ENCODE measurements around the gene CD276.

The CD276 gene

DNA sequence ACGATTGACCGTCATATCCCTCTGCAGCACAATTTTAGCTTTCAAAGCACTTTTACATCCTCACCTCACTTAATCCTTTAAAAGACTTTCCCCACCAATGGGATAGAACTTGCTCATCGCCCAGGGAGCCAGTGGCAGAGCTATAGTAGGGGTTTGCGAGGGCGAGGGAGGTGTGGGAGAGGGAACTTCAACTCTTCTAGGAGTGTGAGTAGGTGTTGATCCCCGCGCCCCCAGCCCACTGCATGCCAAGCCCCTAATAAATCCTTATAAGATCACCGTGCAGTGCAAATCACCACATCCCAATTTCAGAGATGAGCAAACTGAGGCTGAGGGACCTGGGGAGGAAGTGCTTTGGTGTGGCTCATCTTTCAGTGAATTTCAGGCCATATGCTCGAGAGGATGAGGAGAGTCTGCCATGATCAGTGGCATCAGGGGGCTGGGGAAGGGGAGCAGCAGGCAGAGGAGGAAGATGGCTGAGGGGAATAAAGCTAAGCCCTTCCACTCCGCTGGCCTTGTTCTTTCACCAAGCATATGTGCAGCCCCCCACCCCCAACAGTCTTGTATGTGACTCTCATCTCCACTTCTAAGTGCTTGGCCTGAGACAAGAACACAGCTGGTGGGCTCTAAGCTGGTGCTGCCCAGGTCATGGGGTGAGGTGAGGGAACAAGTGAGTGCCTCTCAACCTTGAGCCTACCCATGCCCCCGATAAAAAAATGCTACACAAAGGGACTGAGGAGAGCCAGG is 63.8 kb downstream of the CD276 start:
- ATAC-seq (no peak), DNase-seq (no peak)

GRCh38 chr15:73748730-73749129 is 64.5 kb downstream of the CD276 start:
- no peak for DNase-seq
- ATAC-seq: no peak

GRCh38 chr15:73749533-73749932 is 65.3 kb downstream of the CD276 start:
- ATAC-seq (no peak), DNase-seq (no peak)

GRCh38 chr15:73749971-73750370 is 65.8 kb downstream of the CD276 start:
- DNase-seq (no peak), ATAC-seq (no peak)

DNA sequence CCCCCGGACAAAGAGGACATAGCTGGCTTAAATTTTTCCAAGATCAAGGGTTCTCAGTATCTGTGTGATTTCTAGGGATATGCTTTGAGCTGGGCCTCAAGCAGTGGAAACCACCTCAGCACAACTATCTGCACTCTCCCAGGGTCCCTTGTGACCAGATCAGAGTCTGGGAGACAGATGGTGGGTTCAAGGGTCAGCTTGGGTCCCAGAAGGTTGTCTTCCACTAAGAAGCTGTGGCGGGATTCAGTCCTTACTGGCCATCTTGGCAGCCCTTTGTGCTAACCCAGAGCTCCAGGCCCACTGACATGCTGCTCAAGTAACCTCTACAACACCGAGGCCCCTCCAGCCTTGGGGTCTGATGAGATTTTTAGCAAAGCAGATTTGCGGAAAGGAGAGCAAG is 66.3 kb downstream of the CD276 start:
- no peak for ATAC-seq
- DNase-seq: no peak

DNA sequence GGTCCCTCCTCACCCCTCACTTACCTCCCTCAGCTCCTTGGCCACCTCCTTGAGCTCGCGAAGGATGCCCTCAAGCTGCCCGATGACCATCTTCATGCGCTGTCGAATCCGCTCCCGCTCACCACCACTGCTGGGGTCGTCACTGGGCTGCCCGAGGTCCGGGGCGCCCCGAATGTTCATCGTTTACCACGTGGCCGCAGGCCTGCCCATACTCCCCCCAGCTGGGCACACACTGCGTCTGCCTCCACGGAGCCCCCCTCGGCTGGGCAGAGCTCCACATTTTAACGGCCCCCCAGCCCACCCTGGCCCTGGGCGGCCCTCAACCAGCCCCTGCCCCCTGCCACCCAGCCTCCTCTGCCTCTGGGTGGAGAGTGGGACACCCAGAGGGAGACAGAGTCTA is 66.8 kb downstream of the CD276 start:
- ATAC-seq: no peak
- no peak for DNase-seq

DNA sequence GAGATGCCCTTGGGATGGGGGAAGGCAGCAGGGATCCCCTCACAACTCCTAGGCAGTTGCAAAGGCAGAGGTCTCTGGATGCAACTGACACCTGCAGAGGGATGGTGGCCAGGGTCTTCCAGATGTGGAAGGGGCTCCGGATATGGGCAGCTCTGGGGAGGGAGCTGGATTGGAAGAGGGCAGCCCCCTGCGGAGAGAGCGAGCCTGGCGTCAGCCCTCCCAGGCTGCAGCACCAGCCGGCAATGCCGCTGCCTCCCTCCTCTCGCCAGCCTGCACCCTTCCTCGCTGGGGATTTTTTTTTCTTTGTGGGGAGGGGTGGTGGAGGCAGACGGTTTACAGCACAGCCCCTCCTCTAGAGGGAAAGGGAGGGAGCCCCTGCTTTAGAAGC is 67.3 kb downstream of the CD276 start:
- ATAC-seq: no peak
- DNase-seq: no peak

GRCh38 chr15:73751899-73752805 is 68.0 kb downstream of the CD276 start:
- ATAC-seq: no peak
- no peak for DNase-seq

DNA sequence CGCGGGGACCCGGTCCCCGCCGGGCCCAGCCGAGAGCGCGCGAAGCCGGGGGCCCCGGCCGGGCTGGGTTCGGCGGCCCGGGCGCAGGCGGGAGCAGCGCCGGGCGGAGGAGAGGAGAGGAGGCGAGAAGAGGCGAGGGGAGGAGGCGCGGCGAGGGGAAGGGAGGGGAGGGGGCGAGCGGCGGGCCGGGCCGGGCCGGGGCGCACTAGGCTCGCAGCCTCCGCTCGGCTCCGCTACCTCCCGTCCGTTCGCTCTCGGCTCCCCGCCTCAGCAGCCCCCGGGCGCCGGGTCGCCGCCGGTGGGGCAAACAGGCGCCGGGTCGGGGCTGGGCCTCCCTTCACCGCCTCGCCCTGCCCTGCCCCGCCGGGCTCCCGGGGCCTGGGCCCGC is 68.6 kb downstream of the CD276 start:
- DNase-seq (no peak), ATAC-seq (peak; percentile 30)

DNA sequence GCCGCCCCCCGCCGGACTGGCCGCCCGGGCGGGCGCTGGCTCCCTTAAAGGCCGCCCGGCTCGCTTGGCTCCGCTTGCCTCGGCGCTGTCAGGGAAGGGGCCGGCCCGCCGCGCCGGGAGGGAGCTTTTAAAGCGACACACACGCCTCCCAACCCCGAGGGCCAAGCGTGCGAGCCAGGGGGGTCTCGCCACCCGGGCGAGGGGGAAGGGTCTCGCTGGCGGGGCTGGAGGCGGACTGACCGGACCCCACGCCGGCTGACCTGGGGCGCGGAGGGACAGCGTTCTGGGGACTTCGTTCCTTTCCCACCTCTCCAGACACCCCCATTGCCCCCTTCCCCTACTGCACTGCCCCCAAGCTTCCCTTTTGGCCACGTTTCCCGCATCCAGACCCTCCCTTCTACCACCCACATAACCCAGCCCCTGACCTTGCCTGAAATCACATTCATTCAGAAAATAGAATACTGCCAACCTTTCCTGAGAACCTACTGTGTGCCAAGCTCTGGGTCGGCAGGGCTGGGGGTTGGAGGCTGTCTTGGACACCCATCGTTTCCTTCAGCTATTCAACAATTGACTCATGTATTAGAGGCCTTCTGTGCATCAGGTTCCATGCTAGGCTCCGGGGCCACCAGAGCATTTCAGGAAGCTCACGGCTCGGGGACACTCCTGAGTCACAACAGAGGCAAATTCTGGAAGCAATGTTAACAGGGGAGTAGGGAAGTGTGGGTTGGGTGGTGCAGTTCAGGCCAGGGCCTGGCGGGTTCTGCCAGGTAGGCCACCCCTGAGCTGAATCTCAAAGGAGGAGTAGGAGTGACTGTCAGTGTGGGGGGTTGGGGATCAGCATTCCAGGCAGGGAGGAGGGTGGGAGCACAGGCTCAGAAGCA is 69.3 kb downstream of the CD276 start, which contains the start of gene INSYN1:
TSS of gene INSYN1 (minus strand) at position 102 of the 881 bp plus-strand sequence. CDS start 2,221 bp downstream, outside the sequence.
- no peak for DNase-seq
- ATAC-seq: no peak

GRCh38 chr15:73754461-73754860 is 70.3 kb downstream of the CD276 start:
- no peak for DNase-seq

DNA sequence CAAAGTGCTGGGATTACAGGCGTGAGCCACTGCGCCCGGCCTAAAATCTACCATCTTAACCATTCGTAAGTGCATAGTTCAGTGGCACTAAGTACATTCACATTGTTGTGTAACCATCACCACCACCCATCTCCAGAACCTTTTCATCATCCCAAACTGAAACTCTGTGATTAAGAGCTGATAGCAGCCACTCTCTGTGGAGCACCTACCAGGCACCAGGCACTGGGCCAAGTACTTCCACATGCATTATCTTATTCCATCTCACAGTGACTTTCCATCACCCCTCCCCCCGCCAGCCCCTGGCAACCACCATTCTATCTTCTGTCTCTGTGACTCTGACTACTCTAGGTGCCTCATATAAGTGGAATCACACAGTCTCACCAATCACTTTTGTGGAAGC is 71.3 kb downstream of the CD276 start:
- DNase-seq (no peak), ATAC-seq (no peak)

More at GRCh38 chr15:73754461-73754860, 70.3 kb downstream of the CD276 start:
- ATAC-seq: no peak

DNA sequence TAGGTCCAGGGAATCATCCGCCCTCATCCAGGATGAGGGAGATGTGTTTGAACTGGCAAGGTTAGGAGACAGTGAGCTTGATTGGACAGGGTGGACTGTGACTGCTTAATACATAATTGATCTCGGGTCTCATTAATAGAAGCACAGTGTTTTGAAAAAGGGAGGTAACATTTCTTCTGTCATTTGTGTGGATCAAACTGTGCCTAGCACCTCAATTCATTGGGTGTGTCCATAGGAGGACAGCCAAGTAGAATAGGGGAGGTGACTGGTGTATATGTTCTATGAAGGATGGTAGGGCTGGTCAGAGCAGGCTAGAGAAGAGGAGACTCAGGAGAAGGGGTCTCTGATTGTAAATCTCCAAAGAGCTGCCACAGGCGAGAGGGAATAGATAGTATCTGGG is 71.8 kb downstream of the CD276 start:
- no peak for ATAC-seq
- no peak for DNase-seq

DNA sequence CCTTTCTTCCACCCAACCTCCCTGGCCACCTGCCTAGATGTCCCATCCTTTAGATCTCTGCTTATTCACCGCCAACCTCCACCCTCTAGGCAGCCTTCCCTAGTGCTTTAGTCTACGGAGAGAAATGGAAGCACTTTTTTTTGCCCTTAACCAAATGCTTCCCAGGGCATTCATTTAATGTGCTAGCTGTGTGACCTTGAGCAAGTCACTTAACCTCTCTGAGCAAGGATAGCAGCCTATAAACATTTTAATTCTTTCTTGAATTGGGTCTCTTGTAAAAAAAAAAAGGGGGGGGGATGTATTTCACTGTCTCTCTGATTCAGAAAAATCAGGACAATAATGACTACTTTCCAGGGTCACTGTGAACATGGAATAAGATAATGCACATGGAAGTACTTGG is 72.2 kb downstream of the CD276 start:
- no peak for DNase-seq
- no peak for ATAC-seq

GRCh38 chr15:73756947-73757513 is 72.8 kb downstream of the CD276 start:
- ATAC-seq (no peak), DNase-seq (no peak)

DNA sequence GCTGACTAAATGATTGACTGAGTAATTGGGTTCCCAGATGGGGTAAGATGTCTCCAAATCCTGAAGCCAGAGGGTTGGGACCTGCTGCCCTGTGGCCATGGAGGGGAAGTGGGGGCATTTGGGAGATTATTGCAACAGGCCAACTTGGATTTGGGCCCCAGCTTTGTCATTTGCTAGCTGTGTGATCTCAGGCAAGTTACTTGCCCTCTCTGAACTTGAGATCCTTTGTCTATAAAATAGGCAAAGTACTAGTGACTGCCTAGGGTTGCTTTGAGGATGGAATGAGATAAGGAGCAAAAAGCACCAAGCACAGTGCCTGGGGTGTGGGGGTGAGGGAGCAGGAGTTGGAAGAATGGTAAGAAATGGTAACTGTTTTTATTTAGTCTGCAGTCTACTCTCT is 73.4 kb downstream of the CD276 start:
- DNase-seq (no peak), ATAC-seq (no peak)

- no peak for DNase-seq
- ATAC-seq: no peak
Measured at GRCh38 chr15:73758461-73758860, 74.3 kb downstream of the CD276 start.

- ATAC-seq (no peak), DNase-seq (no peak)
Measured at GRCh38 chr15:73760330-73761329, 76.4 kb downstream of the CD276 start.

DNA sequence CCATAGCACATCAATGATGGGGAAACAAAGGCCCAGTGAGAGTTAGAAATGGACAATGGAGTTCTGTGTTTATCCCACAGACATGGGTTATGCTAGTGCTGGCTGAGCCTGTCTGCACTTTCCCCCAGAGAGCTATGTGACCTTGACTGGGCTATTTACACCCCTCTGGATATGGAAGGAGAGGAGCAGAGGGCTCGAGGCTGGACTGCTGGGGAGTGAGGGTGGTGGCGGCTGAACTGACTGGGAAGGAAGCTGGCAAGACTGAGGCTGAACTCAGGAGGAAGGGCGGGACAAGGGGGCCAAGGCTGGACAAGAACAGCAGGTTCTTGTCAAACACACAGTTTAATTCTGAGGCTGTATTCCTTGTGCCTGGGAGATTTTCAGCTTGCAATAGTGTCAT is 79.7 kb downstream of the CD276 start:
- DNase-seq: no peak
- no peak for ATAC-seq
